Loucy (cell line): ENCODE measurements around the gene CLSTN1.

Experiments used
- H2AFZ ChIP-seq: fragments of 200-600 bp; sonication (generic); 2 replicates; pipeline ENCODE4 v1.6.0; 2016; ENCODE audit warnings: antibody characterized with exemption, mild to moderate bottlenecking, low read length, moderate library complexity
- H3F3A ChIP-seq: fragments of 200-600 bp; 2 replicates; pipeline ENCODE4 v1.6.0; 2016; ENCODE audit warnings: antibody characterized with exemption, low read depth, mild to moderate bottlenecking
- H3K27me3 ChIP-seq: fragments of 200-600 bp; sonication (generic); 2 replicates; pipeline ENCODE4 v1.6.1; 2014; ENCODE audit warnings: low read length, mild to moderate bottlenecking; ENCODE audit not compliant: insufficient read depth, poor library complexity, severe bottlenecking
- H3K36me3 ChIP-seq: fragments of 200-600 bp; sonication (generic); 2 replicates; pipeline ENCODE4 v1.6.1; 2016; ENCODE audit warnings: low read length; ENCODE audit not compliant: insufficient read depth
- H3K4me1 ChIP-seq: fragments of 200-600 bp; sonication (generic); 2 replicates; pipeline ENCODE4 v1.5.1; 2014; ENCODE audit warnings: low read length, mild to moderate bottlenecking; ENCODE audit not compliant: insufficient read depth, poor library complexity, severe bottlenecking
- H3K4me2 ChIP-seq: fragments of 200-600 bp; sonication (generic); 2 replicates; pipeline ENCODE4 v1.6.0; 2014; ENCODE audit warnings: antibody characterized with exemption, low read length, low read depth, mild to moderate bottlenecking; ENCODE audit not compliant: poor library complexity, severe bottlenecking
- H3K4me3 ChIP-seq: fragments of 200-600 bp; sonication (generic); 2 replicates; pipeline ENCODE4 v1.5.1; 2014; ENCODE audit warnings: low read length, mild to moderate bottlenecking, mixed read lengths; ENCODE audit not compliant: poor library complexity, severe bottlenecking
- H3K79me2 ChIP-seq: fragments of 200-600 bp; sonication (generic); 2 replicates; pipeline ENCODE4 v1.6.1; 2014; ENCODE audit warnings: low read length; ENCODE audit not compliant: insufficient read depth
- H3K9ac ChIP-seq: fragments of 200-600 bp; sonication (generic); 2 replicates; pipeline ENCODE4 v1.6.0; 2014; ENCODE audit warnings: mild to moderate bottlenecking, low read depth, low read length, moderate library complexity; ENCODE audit not compliant: poor library complexity, severe bottlenecking
- H3K9me2 ChIP-seq: fragments of 200-600 bp; sonication (generic); replicated peaks from 2 replicates; pipeline ENCODE4 v1.6.1; 2016; ENCODE audit warnings: low read depth, low read length, mixed read lengths
- H3K9me3 ChIP-seq: fragments of 200-600 bp; sonication (generic); 2 replicates; pipeline ENCODE4 v1.6.1; 2014; ENCODE audit warnings: mild to moderate bottlenecking, antibody characterized with exemption, low read length, low read depth; ENCODE audit not compliant: insufficient read depth
- H4K20me1 ChIP-seq: fragments of 200-600 bp; sonication (generic); 2 replicates; pipeline ENCODE4 v1.6.0; 2014; ENCODE audit warnings: antibody characterized with exemption, low read length, mild to moderate bottlenecking; ENCODE audit not compliant: insufficient read depth, poor library complexity, severe bottlenecking
- EZH2phosphoT487 ChIP-seq: fragments of 200-600 bp; IDR thresholded peaks from 2 replicates; pipeline ENCODE4 v1.6.1; 2018; ENCODE audit warnings: antibody characterized with exemption, mild to moderate bottlenecking, moderate library complexity, borderline replicate concordance
- TF ChIP-seq, protein P1 (sequence below): fragments of 200-600 bp; sonication (generic); conservative IDR thresholded peaks from 2 replicates; pipeline ENCODE4 v1.5.1; 2014; ENCODE audit warnings: mild to moderate bottlenecking, antibody characterized with exemption, low read length

Gene CLSTN1

GRCh38 chr1:9814619-9815018 is 9.1 kb downstream of the CLSTN1 start:
- Histone ChIP-seq H3K4me3 (no peak overlapping the region), H3K9me2 (no peaks in the 10 kb centered on the region), H2AFZ (no peak overlapping the region), H3K9ac (no peak overlapping the region), H3K79me2 (peaks cover 93% of the 10 kb centered on the region), H3F3A (no peaks in the 10 kb centered on the region), H3K4me2 (no peak overlapping the region), H3K27me3 (no peaks in the 10 kb centered on the region), H3K4me1 (peaks cover 9% of the 10 kb centered on the region), H3K36me3 (no peaks in the 10 kb centered on the region), H4K20me1 (peaks cover 21% of the 10 kb centered on the region), H3K9me3 (no peaks in the 10 kb centered on the region)
- TF ChIP-seq, protein P1, sequence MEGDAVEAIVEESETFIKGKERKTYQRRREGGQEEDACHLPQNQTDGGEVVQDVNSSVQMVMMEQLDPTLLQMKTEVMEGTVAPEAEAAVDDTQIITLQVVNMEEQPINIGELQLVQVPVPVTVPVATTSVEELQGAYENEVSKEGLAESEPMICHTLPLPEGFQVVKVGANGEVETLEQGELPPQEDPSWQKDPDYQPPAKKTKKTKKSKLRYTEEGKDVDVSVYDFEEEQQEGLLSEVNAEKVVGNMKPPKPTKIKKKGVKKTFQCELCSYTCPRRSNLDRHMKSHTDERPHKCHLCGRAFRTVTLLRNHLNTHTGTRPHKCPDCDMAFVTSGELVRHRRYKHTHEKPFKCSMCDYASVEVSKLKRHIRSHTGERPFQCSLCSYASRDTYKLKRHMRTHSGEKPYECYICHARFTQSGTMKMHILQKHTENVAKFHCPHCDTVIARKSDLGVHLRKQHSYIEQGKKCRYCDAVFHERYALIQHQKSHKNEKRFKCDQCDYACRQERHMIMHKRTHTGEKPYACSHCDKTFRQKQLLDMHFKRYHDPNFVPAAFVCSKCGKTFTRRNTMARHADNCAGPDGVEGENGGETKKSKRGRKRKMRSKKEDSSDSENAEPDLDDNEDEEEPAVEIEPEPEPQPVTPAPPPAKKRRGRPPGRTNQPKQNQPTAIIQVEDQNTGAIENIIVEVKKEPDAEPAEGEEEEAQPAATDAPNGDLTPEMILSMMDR = no peak
- no peak for TF ChIP-seq EZH2phosphoT487

GRCh38 chr1:9811239-9811966 is 12.4 kb downstream of the CLSTN1 start:
- Histone ChIP-seq H4K20me1 (peaks cover 24% of the 10 kb centered on the region), H3K4me3 (no peak overlapping the region), H3F3A (no peaks in the 10 kb centered on the region)

DNA sequence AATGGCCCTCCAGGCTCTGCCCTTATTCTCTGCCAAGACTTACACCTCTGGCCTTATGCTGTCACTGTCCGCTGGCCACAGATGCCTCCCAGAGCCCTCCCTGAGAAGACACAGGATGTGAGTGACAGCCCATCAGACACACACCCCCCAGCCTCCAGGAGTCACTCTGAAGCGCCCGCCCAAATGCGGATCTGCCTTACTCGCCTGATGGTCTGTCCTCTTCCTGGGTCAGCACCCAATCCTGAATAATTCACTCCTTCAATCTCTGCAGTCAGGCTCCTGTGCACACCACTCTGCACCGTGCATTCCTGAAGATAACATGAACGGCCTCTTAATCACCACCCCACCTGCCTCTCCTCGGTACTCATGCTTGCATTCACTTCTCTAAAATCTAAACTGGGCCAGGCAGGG is 14.7 kb downstream of the CLSTN1 start:
- no peak for TF ChIP-seq EZH2phosphoT487
- TF ChIP-seq, protein P1 = no peak
- no peaks in the 10 kb centered on the region for H3K27me3 ChIP-seq
- H4K20me1 ChIP-seq = peaks cover 26% of the 10 kb centered on the region
- peaks cover 4% of the 10 kb centered on the region; the same call in 1 of the 2 replicates for H3K36me3 ChIP-seq
- no peak overlapping the region for H3K4me3 ChIP-seq
- no peaks in the 10 kb centered on the region for H3F3A ChIP-seq
- no peak overlapping the region for H3K9ac ChIP-seq
- H3K4me2 ChIP-seq = no peak overlapping the region
- peaks cover 5% of the 10 kb centered on the region for H3K4me1 ChIP-seq
- peaks cover 91% of the 10 kb centered on the region for H3K79me2 ChIP-seq
- H2AFZ ChIP-seq = no peak overlapping the region
- H3K9me2 ChIP-seq = no peaks in the 10 kb centered on the region
- no peaks in the 10 kb centered on the region for H3K9me3 ChIP-seq

More at GRCh38 chr1:9811239-9811966, 12.4 kb downstream of the CLSTN1 start:
- Histone ChIP-seq H3K4me2 (no peak overlapping the region), H3K9ac (no peak overlapping the region), H3K9me3 (no peaks in the 10 kb centered on the region), H2AFZ (no peak overlapping the region), H3K27me3 (no peaks in the 10 kb centered on the region), H3K79me2 (peaks cover 93% of the 10 kb centered on the region), H3K36me3 (peaks cover 4% of the 10 kb centered on the region; the same call in 1 of the 2 replicates), H3K9me2 (no peaks in the 10 kb centered on the region), H3K4me1 (peaks cover 4% of the 10 kb centered on the region)
- TF ChIP-seq, protein P1 = no peak
- no peak for TF ChIP-seq EZH2phosphoT487
